CD4-positive, alpha-beta T cell (primary cell): Measurements from ENCODE around the gene CD34. TPM values are rescaled to one million over a fixed set of nuclear protein-coding genes. Genes with fewer than 3 reads are reported as not detected.

Experiments used
- ATAC-seq: fragments of 200-7000 bp; cut with Tn5 transposase; one replicate; pipeline ENCODE4 v1.10.0; 2022; ENCODE audit warnings: mild to moderate bottlenecking; ENCODE audit not compliant: poor library complexity
- CTCF ChIA-PET: fragments of 350-600 bp; sonication (Branson Sonifier 250); formaldehyde crosslinking; loops from one replicate; lab custom pipeline; 2021; ENCODE audit warnings: antibody characterized with exemption, inconsistent platforms; lab: Charles Lee
- POLR2A ChIA-PET: fragments of 350-600 bp; sonication (Branson Sonifier 250); formaldehyde crosslinking; loops from one replicate; lab custom pipeline; 2021; ENCODE audit warnings: antibody characterized with exemption, inconsistent platforms; lab: Charles Lee
- DNase-seq, 14 experiments: peaks; one replicate each; pipeline ENCODE4 v3.0.0-alpha.2; 2013 to 2020; ENCODE audit warnings: mixed read lengths in 2 of 14
- H3K27ac ChIP-seq, 2 donors: one replicate each; pipeline versions ENCODE4 v1.5.1 to v1.7.0; 2013; ENCODE audit warnings: low read length in 2 of 2, low read depth in 1 of 2, mild to moderate bottlenecking in 1 of 2
- H3K27me3 ChIP-seq, 2 experiments: 1 replicate in 1 of 2; 2 replicates in 1 of 2; pipeline versions ENCODE4 v1.6.1 to v1.7.0; 2013; ENCODE audit warnings: low read length in 2 of 2, control low read depth in 1 of 2, mild to moderate bottlenecking in 1 of 2, moderate library complexity in 1 of 2; ENCODE audit not compliant: insufficient read depth in 2 of 2, control insufficient read depth in 1 of 2
- H3K36me3 ChIP-seq: one replicate; pipeline ENCODE4 v1.6.1; 2013; ENCODE audit warnings: low read length, control low read depth; ENCODE audit not compliant: insufficient read depth
- H3K4me1 ChIP-seq: one replicate; pipeline ENCODE4 v1.6.1; 2013; ENCODE audit warnings: low read length, control low read depth; ENCODE audit not compliant: insufficient read depth
- H3K4me3 ChIP-seq: one replicate; pipeline ENCODE4 v1.5.1; 2013; ENCODE audit warnings: mild to moderate bottlenecking, low read length, moderate library complexity
- H3K9me3 ChIP-seq, 2 experiments: 1 replicate in 1 of 2; 2 replicates in 1 of 2; pipeline versions ENCODE4 v1.6.1 to v1.7.0; 2013; ENCODE audit warnings: low read length in 2 of 2, mild to moderate bottlenecking in 2 of 2, control low read depth in 1 of 2, moderate library complexity in 1 of 2; ENCODE audit not compliant: control insufficient read depth in 1 of 2, insufficient read depth in 1 of 2
- H3K27ac Mint-ChIP-seq: one replicate; pipeline ENCODE4 v1.8.0; 2020; ENCODE audit warnings: mixed read lengths
- H3K27me3 Mint-ChIP-seq: one replicate; pipeline ENCODE4 v1.8.0; 2021; ENCODE audit warnings: mixed read lengths
- H3K36me3 Mint-ChIP-seq: one replicate; pipeline ENCODE4 v1.8.0; 2021; ENCODE audit warnings: low read depth, mixed read lengths
- H3K4me1 Mint-ChIP-seq: one replicate; pipeline ENCODE4 v1.8.0; 2021; ENCODE audit warnings: low read depth, mixed read lengths
- H3K4me3 Mint-ChIP-seq: one replicate; pipeline ENCODE4 v1.8.0; 2020; ENCODE audit warnings: mild to moderate bottlenecking, mixed read lengths
- H3K9me3 Mint-ChIP-seq: one replicate; pipeline ENCODE4 v1.8.0; 2020; ENCODE audit warnings: mixed read lengths
- intact Hi-C, 2 experiments: fragments of 100-400 bp; cut with DNase I in 1 of 2; cut with micrococcal nuclease in 1 of 2; formaldehyde crosslinking; loops; one replicate each; pipeline versions ENCODE4 v1.15.1 to v1.9.0; 2023 to 2025; cut with DNase I, micrococcal nuclease
- total RNA-seq, 174 experiments: library from RNA in 2 of 174; stranded (reverse) in 2 of 174; gene quantifications; one replicate each; pipeline ENCODE4 v1.2.3 and lab custom pipeline; 2021 to 2026
- TF ChIP-seq, protein P1 (sequence below): fragments of 200-600 bp; IDR thresholded peaks from one replicate; pipeline ENCODE4 v1.8.0; 2022; ENCODE audit warnings: antibody characterized with exemption, mild to moderate bottlenecking

CD34 gene
- total RNA-seq, 2 experiments from 2014 or later = not detected

DNA sequence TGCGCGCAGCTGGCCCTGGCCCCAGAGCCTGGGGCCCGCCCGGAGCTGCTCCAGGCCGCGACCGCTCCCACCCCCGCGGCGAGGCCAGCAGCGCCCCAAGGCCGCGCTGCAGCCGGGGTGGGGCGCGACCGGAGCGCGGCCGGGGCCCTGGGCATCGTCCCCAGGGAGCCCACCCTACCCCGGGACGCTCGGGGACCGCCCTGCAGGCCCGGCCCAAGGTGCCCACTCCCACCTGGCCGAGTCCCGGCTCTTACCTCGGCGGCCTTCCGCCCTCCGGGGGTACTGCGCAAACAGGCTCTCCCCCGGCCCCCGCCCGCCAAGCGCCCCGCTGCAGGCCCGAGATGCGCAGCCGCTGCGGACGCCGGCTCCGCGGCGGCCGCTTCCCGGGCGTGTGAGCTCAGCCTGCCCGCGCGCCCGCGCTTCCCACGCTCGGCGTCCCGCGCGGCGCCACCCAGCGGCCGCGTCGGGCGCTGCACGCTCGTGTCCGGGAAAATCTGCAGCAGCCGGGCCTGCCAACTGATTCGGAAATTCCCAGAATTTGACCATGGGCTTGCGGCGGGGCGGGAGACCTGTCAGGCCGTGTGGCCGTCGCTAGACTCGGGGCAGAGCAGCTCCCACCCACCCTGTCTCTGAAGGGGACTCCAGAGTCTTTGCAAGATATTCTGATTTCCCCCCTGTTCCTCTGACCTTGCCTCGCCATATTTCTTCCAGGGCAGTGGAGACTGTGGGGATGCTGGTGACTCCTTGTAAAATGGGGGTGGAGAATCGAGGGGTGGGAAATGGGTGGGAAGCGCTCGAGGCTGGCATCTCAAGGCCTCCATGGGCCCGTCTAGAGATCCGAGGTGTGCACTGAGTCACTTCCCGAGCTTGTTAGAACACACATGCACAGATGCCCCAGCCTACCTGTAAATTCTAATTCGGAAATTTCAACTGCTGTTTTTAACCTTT, 41.9 kb downstream of the CD34 start:
- ChIA-PET POLR2A (interaction anchor here (0.6 to 9.4 kb wide), 20 partner anchors 9 to 95 kb away, joined by 3 to 158 read pairs (median 4); no protein-coding TSS in a partner anchor), CTCF (interaction anchor here (0.7 to 9.9 kb wide), 23 partner anchors 9 to 117 kb away, joined by 3 to 131 read pairs (median 4); partner anchors contain the start of gene CD46)
- H3K27ac Mint-ChIP-seq = peak overlapping the region; percentile 95
- peaks cover 35% of the 10 kb centered on the region for H3K36me3 Mint-ChIP-seq
- H3K9me3 Mint-ChIP-seq = no peaks in the 10 kb centered on the region
- H3K4me1 Mint-ChIP-seq = peaks cover 85% of the 10 kb centered on the region
- H3K4me3 ChIP-seq = peak overlapping the region; percentile 98
- peak overlapping the region; percentile 74 to 89 for H3K27ac ChIP-seq
- no peaks in the 10 kb centered on the region for H3K27me3 ChIP-seq
- no peaks in the 10 kb centered on the region for H3K9me3 ChIP-seq
- peak; percentile 43 to 92 (median 67) for DNase-seq
- intact Hi-C loops = loop anchor here (1.0 to 5.0 kb wide), 3 partner anchors 14 to 117 kb away; partner anchors contain the start of gene CD46 (in 1 of the 2)
- no peaks in the 10 kb centered on the region for H3K27me3 Mint-ChIP-seq
- peak; percentile 63 for ATAC-seq
- TF ChIP-seq, protein P1, sequence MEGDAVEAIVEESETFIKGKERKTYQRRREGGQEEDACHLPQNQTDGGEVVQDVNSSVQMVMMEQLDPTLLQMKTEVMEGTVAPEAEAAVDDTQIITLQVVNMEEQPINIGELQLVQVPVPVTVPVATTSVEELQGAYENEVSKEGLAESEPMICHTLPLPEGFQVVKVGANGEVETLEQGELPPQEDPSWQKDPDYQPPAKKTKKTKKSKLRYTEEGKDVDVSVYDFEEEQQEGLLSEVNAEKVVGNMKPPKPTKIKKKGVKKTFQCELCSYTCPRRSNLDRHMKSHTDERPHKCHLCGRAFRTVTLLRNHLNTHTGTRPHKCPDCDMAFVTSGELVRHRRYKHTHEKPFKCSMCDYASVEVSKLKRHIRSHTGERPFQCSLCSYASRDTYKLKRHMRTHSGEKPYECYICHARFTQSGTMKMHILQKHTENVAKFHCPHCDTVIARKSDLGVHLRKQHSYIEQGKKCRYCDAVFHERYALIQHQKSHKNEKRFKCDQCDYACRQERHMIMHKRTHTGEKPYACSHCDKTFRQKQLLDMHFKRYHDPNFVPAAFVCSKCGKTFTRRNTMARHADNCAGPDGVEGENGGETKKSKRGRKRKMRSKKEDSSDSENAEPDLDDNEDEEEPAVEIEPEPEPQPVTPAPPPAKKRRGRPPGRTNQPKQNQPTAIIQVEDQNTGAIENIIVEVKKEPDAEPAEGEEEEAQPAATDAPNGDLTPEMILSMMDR = peak; percentile 60
- peaks cover 28% of the 10 kb centered on the region for H3K36me3 ChIP-seq
- peak overlapping the region; percentile 95 for H3K4me3 Mint-ChIP-seq
- H3K4me1 ChIP-seq = peaks cover 87% of the 10 kb centered on the region

GRCh38 chr1:207868251-207868773, 42.6 kb downstream of the CD34 start:
- Mint-ChIP-seq H3K4me3 (peak overlapping the region; percentile 95), H3K27me3 (no peaks in the 10 kb centered on the region), H3K4me1 (peaks cover 84% of the 10 kb centered on the region), H3K9me3 (no peaks in the 10 kb centered on the region), H3K36me3 (peaks cover 40% of the 10 kb centered on the region), H3K27ac (peak overlapping the region; percentile 95)
- DNase-seq = peak in 6 of 14 experiments; percentile 5 to 67 (median 39)
- peaks cover 32% of the 10 kb centered on the region for H3K36me3 ChIP-seq
- POLR2A ChIA-PET = interaction anchor here (0.6 to 9.4 kb wide), 20 partner anchors 8 to 815 kb away, joined by 3 to 158 read pairs (median 4); partner anchors contain the start of gene PFKFB2
- no peaks in the 10 kb centered on the region for H3K27me3 ChIP-seq
- peaks cover 87% of the 10 kb centered on the region for H3K4me1 ChIP-seq
- H3K9me3 ChIP-seq = no peaks in the 10 kb centered on the region
- CTCF ChIA-PET = interaction anchor here (0.7 to 9.9 kb wide), 22 partner anchors 8 to 116 kb away, joined by 3 to 131 read pairs (median 4); partner anchors contain the start of gene CD46
- TF ChIP-seq, protein P1 = no peak
- H3K27ac ChIP-seq = peak overlapping the region; percentile 74 to 89
- peak; percentile 20 for ATAC-seq
- intact Hi-C loops = loop anchor here (2.0 to 5.0 kb wide), 2 partner anchors 14 to 116 kb away; partner anchors contain the start of gene CD46 (in 1 of the 2)
- peak overlapping the region; percentile 98 for H3K4me3 ChIP-seq
